ENCODE measurements around the gene PPM1A. TPM values are rescaled to one million over a fixed set of nuclear protein-coding genes. Genes with fewer than 3 reads are reported as not detected.

Gene PPM1A
- total RNA-seq = 10 to 100 TPM; 41.9 to 65.8 (median 44.5) TPM

DNA sequence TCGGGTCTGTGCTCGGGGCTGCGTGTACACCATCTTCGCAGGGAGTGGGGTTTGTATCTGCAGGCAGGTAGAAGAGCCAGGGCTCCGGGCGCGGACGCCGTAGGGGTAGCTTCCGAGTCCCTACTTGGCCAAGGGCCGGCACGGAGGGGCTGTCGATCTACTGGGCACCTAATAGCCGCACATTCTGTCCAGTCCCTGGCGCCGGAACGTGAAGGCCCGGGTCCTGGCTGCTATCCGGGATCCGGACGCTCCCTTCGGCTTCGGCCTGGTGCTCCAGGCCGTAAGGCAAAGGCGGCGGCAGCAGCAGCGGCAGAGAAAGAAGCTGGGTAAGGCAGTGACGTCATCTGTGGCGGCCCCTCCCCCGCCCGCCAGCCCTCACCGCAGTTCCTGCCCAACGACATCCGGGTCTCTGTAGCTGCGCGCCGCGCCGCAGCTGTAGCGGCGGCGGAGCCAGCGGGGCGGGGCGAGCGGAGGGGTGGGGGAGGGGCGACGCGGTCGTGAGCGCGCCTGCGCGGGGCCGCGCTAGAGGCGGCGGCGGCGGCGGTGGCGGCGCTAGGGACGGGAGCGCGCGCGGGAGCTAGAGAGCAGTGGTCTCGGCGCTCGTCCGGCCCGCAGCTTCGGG lies at the start of gene PPM1A:
TSS of gene PPM1A (plus strand) at position 525 of the 622 bp plus-strand sequence. CDS start 33,483 bp downstream, outside the sequence.
- Histone ChIP-seq H3K9me3 (no peaks in the 10 kb centered on the region), H3K36me3 (no peaks in the 10 kb centered on the region), H3K27me3 (no peaks in the 10 kb centered on the region), H3K4me3 (replicated peaks in 1 of 3) (peak within 1 kb of the TSS; percentile 62 to 86 (median 63)), H3K27ac (peak within 1 kb of the TSS; percentile 99 to 100 (median 100)), H3K4me1 (peaks cover 33 to 34% of the 10 kb centered on the region in 2 donors)
- 0% methylated on average over 9 to 10 of the region's 74 CpGs for WGBS, 2 donors
- peak; percentile 93 to 96 for DNase-seq
- intact Hi-C loops (cut with DNase I) = loop anchor here (10.0 kb wide), 1 partner anchor 154 kb away; the partner anchor contains the start of gene PCNX4
- TF ChIP-seq POLR2A (IDR thresholded peaks at IDR 0.05) (peak; percentile 82 to 96), CTCF (IDR thresholded peaks at IDR 0.05) (peak in 1 of 6 experiments; percentile 18)

DNA sequence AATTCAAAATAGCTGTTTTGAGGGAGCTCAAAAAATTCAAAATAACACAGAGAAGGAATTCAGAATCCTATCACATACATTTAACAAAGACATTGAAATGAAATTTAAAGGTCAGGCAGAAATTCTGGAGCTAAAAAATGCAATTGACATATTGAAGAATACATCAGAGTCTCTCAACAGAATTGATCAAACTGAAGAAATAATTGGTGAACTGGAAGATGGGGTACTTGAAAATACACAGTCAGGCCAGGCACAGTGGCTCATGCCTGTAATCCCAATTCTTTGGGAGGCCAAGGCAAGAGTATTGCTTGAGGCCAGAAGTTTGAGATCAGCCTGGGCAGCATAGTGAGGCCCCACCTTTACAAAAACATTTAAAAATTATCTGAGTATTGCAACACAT lies 49.7 kb upstream of the PPM1A start:
- intact Hi-C loops (cut with DNase I) = no loop called here
- H3K36me3 ChIP-seq = no peaks in the 10 kb centered on the region
- H3K4me1 ChIP-seq = no peaks in the 10 kb centered on the region
- no peak overlapping the region for H3K27ac ChIP-seq
- H3K27me3 ChIP-seq = no peaks in the 10 kb centered on the region
- no peak for DNase-seq
- H3K9me3 ChIP-seq = no peaks in the 10 kb centered on the region
- no peak overlapping the region for H3K4me3 ChIP-seq (replicated peaks in 1 of 3)
- TF ChIP-seq POLR2A (IDR thresholded peaks at IDR 0.05) = no peak
- TF ChIP-seq CTCF (IDR thresholded peaks at IDR 0.05) = no peak

DNA sequence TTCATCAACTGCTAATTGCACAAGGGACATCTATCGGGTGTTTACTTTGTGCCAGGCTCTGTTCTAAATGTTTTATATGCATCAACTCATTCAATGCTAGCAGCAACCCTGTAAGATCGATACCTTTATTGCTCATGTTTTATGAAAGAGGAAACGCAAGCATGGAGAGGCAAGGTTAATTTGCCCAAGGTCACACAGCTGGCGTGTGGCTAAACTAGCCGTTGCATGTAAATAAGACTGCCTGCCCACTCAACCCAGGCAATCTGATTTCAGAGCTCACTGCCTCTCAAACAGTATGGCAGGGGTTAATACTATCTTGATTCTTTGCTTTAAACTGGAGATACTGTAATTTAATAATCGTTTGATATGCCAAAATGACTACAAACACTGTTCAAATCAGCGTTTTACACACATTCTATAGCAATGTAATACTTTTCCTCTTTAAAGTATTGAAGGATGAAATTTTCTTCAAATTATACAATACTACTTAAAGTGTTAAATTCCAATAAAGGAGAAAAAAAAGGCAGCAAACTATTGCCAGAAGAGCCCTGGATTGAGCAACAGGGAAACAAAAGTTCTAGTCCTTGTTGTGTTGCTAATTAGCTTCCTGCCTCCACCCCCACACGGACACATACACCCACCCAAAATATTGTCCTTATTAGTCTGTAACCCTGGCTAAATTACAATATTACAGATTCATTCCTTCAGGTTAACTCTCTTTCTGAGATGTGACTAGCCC lies 44.7 kb upstream of the PPM1A start:
- Histone ChIP-seq H3K4me3 (replicated peaks in 1 of 3) (no peak overlapping the region), H3K27me3 (no peaks in the 10 kb centered on the region), H3K27ac (no peak overlapping the region), H3K9me3 (no peaks in the 10 kb centered on the region), H3K4me1 (no peaks in the 10 kb centered on the region), H3K36me3 (no peaks in the 10 kb centered on the region)
- TF ChIP-seq CTCF (IDR thresholded peaks at IDR 0.05) (no peak), POLR2A (IDR thresholded peaks at IDR 0.05) (no peak)
- intact Hi-C loops (cut with DNase I) = no loop called here
- 64 to 68% methylated on average over 8 of the region's 8 CpGs for WGBS, 2 donors
- DNase-seq = no peak

GRCh38 chr14:60204843-60205774 lies 43.9 kb upstream of the PPM1A start:
- H3K9me3 ChIP-seq = no peaks in the 10 kb centered on the region
- no peak for TF ChIP-seq POLR2A (IDR thresholded peaks at IDR 0.05)
- no peak for TF ChIP-seq CTCF (IDR thresholded peaks at IDR 0.05)
- H3K4me3 ChIP-seq (replicated peaks in 1 of 3) = no peak overlapping the region
- H3K4me1 ChIP-seq = no peaks in the 10 kb centered on the region
- H3K36me3 ChIP-seq = no peaks in the 10 kb centered on the region
- 69 to 70% methylated on average over 6 of the region's 6 CpGs for whole genome bisulfite sequencing, 2 donors
- intact Hi-C loops (cut with DNase I) = no loop called here
- no peak for DNase-seq
- no peak overlapping the region for H3K27ac ChIP-seq
- H3K27me3 ChIP-seq = no peaks in the 10 kb centered on the region
